Neuronal stem cell (in vitro differentiated cells): ENCODE measurements around the gene TMF1.

Experiments used
- DNase-seq: peaks from one replicate; pipeline ENCODE4 v3.0.0-alpha.2; 2013; ENCODE audit warnings: low spot score
- H2AFZ ChIP-seq: one replicate; pipeline ENCODE4 v1.6.1; 2013; ENCODE audit warnings: mild to moderate bottlenecking, low read length, inconsistent platforms
- H2AK5ac ChIP-seq: 2 replicates; pipeline ENCODE4 v1.6.1; 2013; ENCODE audit warnings: low read depth, mild to moderate bottlenecking, inconsistent platforms, low read length, moderate library complexity, mixed read lengths
- H2BK120ac ChIP-seq: 2 replicates; pipeline ENCODE4 v1.6.1; 2013; ENCODE audit warnings: low read depth, mild to moderate bottlenecking, inconsistent platforms, low read length, moderate library complexity, mixed read lengths
- H2BK12ac ChIP-seq: one replicate; pipeline ENCODE4 v1.6.1; 2013; ENCODE audit warnings: low read length, inconsistent platforms
- H2BK15ac ChIP-seq: 2 replicates; pipeline ENCODE4 v1.6.1; 2013; ENCODE audit warnings: mild to moderate bottlenecking, low read length, inconsistent platforms, mixed read lengths
- H2BK5ac ChIP-seq: one replicate; pipeline ENCODE4 v1.6.1; 2013; ENCODE audit warnings: inconsistent platforms, mild to moderate bottlenecking, low read length, moderate library complexity
- H3K14ac ChIP-seq: one replicate; pipeline ENCODE4 v1.6.1; 2013; ENCODE audit warnings: low read length, inconsistent platforms
- H3K18ac ChIP-seq: 2 replicates; pipeline ENCODE4 v1.6.1; 2013; ENCODE audit warnings: low read length, inconsistent platforms
- H3K23ac ChIP-seq: 2 replicates; pipeline ENCODE4 v1.6.1; 2013; ENCODE audit warnings: low read depth, mild to moderate bottlenecking, mixed read lengths, low read length, inconsistent platforms; ENCODE audit not compliant: poor library complexity
- H3K27ac ChIP-seq: replicated peaks from 3 replicates; pipeline ENCODE4 v1.5.1; 2013; ENCODE audit warnings: low read length, inconsistent platforms
- H3K27me3 ChIP-seq, 3 experiments: 2 replicates each; pipeline ENCODE4 v1.6.1; 2013; ENCODE audit warnings: low read length in 3 of 3, mild to moderate bottlenecking in 2 of 3, inconsistent platforms in 1 of 3, low read depth in 1 of 3, mixed read lengths in 1 of 3, moderate library complexity in 1 of 3; ENCODE audit not compliant: control insufficient read depth in 3 of 3, insufficient read depth in 3 of 3
- H3K36me3 ChIP-seq, 2 donors: replicated peaks in 1 of 2; 2 replicates each; pipeline ENCODE4 v1.6.1; 2013; ENCODE audit warnings: low read length in 2 of 2; ENCODE audit not compliant: control insufficient read depth in 2 of 2, insufficient read depth in 2 of 2
- H3K4ac ChIP-seq: 2 replicates; pipeline ENCODE4 v1.6.1; 2013; ENCODE audit warnings: inconsistent platforms, mild to moderate bottlenecking, low read length, moderate library complexity
- H3K4me1 ChIP-seq, 2 donors: 1 replicate in 1 of 2; 2 replicates in 1 of 2; pipeline ENCODE4 v1.6.1; 2013; ENCODE audit warnings: low read length in 2 of 2, low read depth in 1 of 2; ENCODE audit not compliant: control insufficient read depth in 2 of 2, insufficient read depth in 1 of 2
- H3K4me2 ChIP-seq: one replicate; pipeline ENCODE4 v1.6.1; 2013; ENCODE audit warnings: mild to moderate bottlenecking, low read length, inconsistent platforms; ENCODE audit not compliant: insufficient read depth, poor library complexity, severe bottlenecking
- H3K4me3 ChIP-seq, 2 donors: 2 replicates each; pipeline ENCODE4 v1.5.1; 2013; ENCODE audit warnings: low read length in 2 of 2, mild to moderate bottlenecking in 2 of 2, inconsistent platforms in 1 of 2, moderate library complexity in 1 of 2
- H3K79me1 ChIP-seq: one replicate; pipeline ENCODE4 v1.6.1; 2013; ENCODE audit warnings: low read depth, mild to moderate bottlenecking, inconsistent platforms, low read length, moderate library complexity
- H3K9ac ChIP-seq: one replicate; pipeline ENCODE4 v1.6.1; 2013; ENCODE audit warnings: mild to moderate bottlenecking, low read depth, low read length, inconsistent platforms; ENCODE audit not compliant: poor library complexity
- H3K9me3 ChIP-seq, 2 donors: replicated peaks in 1 of 2; 2 replicates each; pipeline versions ENCODE3 to v1.6.1; 2013; ENCODE audit warnings: low read length in 2 of 2, mild to moderate bottlenecking in 2 of 2, inconsistent platforms in 1 of 2, low read depth in 1 of 2, mixed read lengths in 1 of 2, moderate library complexity in 1 of 2; ENCODE audit not compliant: control insufficient read depth in 2 of 2, insufficient read depth in 1 of 2
- H4K8ac ChIP-seq: one replicate; pipeline ENCODE4 v1.6.1; 2013; ENCODE audit warnings: low read depth, mild to moderate bottlenecking, inconsistent platforms, low read length, moderate library complexity
- H4K91ac ChIP-seq: one replicate; pipeline ENCODE4 v1.6.1; 2013; ENCODE audit warnings: low read length, low read depth, mild to moderate bottlenecking, inconsistent platforms; ENCODE audit not compliant: poor library complexity
- WGBS, 2 donors: extraction: QIAGEN DNeasy Blood & Tissue Kit; methylation state at CpG; one replicate each; pipeline ENCODE4 v1.1.7; 2013; ENCODE audit warnings: missing lambda C conversion rate in 2 of 2, mixed read lengths in 1 of 2; ENCODE audit not compliant: insufficient read length in 2 of 2, insufficient replicate concordance in 1 of 2; ENCODE audit errors: extremely low coverage in 2 of 2; 5-methylcytosine and 5-hydroxymethylcytosine counted together

TMF1 gene

GRCh38 chr3:68986496-68987208 lies 65.5 kb downstream of the TMF1 start:
- H2AFZ ChIP-seq: no peak overlapping the region
- H3K18ac ChIP-seq: no peak overlapping the region
- no peak overlapping the region for H2AK5ac ChIP-seq
- no CpG with 5 or more reads among the region's 6 CpGs for WGBS, 2 donors
- H3K27ac ChIP-seq: no peak overlapping the region
- no peak for DNase-seq
- H3K4me1 ChIP-seq: no peaks in the 10 kb centered on the region
- no peak overlapping the region for H3K23ac ChIP-seq
- H3K9ac ChIP-seq: no peak overlapping the region
- H3K9me3 ChIP-seq: no peaks in the 10 kb centered on the region
- no peak overlapping the region for H2BK120ac ChIP-seq
- H3K27me3 ChIP-seq: no peaks in the 10 kb centered on the region
- H4K91ac ChIP-seq: no peak overlapping the region
- no peak overlapping the region for H3K4ac ChIP-seq
- no peak overlapping the region for H4K8ac ChIP-seq
- H3K79me1 ChIP-seq: no peaks in the 10 kb centered on the region
- no peak overlapping the region for H3K4me2 ChIP-seq
- no peak overlapping the region for H3K4me3 ChIP-seq
- no peak overlapping the region for H2BK12ac ChIP-seq
- H2BK5ac ChIP-seq: no peak overlapping the region
- peaks cover 0 to 2% of the 10 kb centered on the region in 2 donors for H3K36me3 ChIP-seq
- H2BK15ac ChIP-seq: no peak overlapping the region
- no peak overlapping the region for H3K14ac ChIP-seq

GRCh38 chr3:68985146-68985790 lies 66.9 kb downstream of the TMF1 start:
- H2BK15ac ChIP-seq: no peak overlapping the region
- no CpG with 5 or more reads among the region's 3 CpGs for WGBS, 2 donors
- H3K23ac ChIP-seq: no peak overlapping the region
- no peak overlapping the region for H2BK5ac ChIP-seq
- no peak overlapping the region for H2AFZ ChIP-seq
- no peak for DNase-seq
- H2BK12ac ChIP-seq: no peak overlapping the region
- H4K8ac ChIP-seq: no peak overlapping the region
- H3K18ac ChIP-seq: no peak overlapping the region
- H3K9me3 ChIP-seq: no peaks in the 10 kb centered on the region
- no peak overlapping the region for H2BK120ac ChIP-seq
- H3K27ac ChIP-seq: no peak overlapping the region
- no peaks in the 10 kb centered on the region for H3K4me1 ChIP-seq
- no peak overlapping the region for H3K4me3 ChIP-seq
- no peak overlapping the region for H3K4me2 ChIP-seq
- no peak overlapping the region for H4K91ac ChIP-seq
- no peak overlapping the region for H3K14ac ChIP-seq
- H3K36me3 ChIP-seq: peaks cover 0 to 2% of the 10 kb centered on the region in 2 donors
- no peaks in the 10 kb centered on the region for H3K79me1 ChIP-seq
- no peak overlapping the region for H3K4ac ChIP-seq
- no peak overlapping the region for H3K9ac ChIP-seq
- no peak overlapping the region for H2AK5ac ChIP-seq
- H3K27me3 ChIP-seq: no peaks in the 10 kb centered on the region

GRCh38 chr3:68984011-68984530 lies 68.1 kb downstream of the TMF1 start:
- WGBS, 2 donors: no CpG with 5 or more reads among the region's 5 CpGs

GRCh38 chr3:68977486-68978167 lies 74.5 kb downstream of the TMF1 start:
- H3K4me2 ChIP-seq: no peak overlapping the region
- H3K27ac ChIP-seq: peak overlapping the region; percentile 54
- no CpG with 5 or more reads among the region's 8 CpGs for WGBS, 2 donors
- no peaks in the 10 kb centered on the region for H3K9me3 ChIP-seq
- H4K91ac ChIP-seq: no peak overlapping the region
- no peak overlapping the region for H2BK5ac ChIP-seq
- no peak overlapping the region for H2BK120ac ChIP-seq
- no peak overlapping the region for H3K4me3 ChIP-seq
- H3K14ac ChIP-seq: no peak overlapping the region
- no peak overlapping the region for H3K18ac ChIP-seq
- H3K4me1 ChIP-seq: no peaks in the 10 kb centered on the region
- H3K36me3 ChIP-seq: no peaks in the 10 kb centered on the region
- H2BK15ac ChIP-seq: no peak overlapping the region
- no peak overlapping the region for H3K9ac ChIP-seq
- no peak overlapping the region for H2AFZ ChIP-seq
- no peak for DNase-seq
- no peaks in the 10 kb centered on the region for H3K27me3 ChIP-seq
- H2BK12ac ChIP-seq: no peak overlapping the region
- no peak overlapping the region for H3K4ac ChIP-seq
- no peak overlapping the region for H3K23ac ChIP-seq
- no peak overlapping the region for H4K8ac ChIP-seq
- H3K79me1 ChIP-seq: no peaks in the 10 kb centered on the region
- no peak overlapping the region for H2AK5ac ChIP-seq

More at GRCh38 chr3:68984011-68984530, 68.1 kb downstream of the TMF1 start:
- Histone ChIP-seq H3K23ac (no peak overlapping the region), H2BK120ac (no peak overlapping the region), H3K4me3 (no peak overlapping the region), H4K91ac (no peak overlapping the region), H4K8ac (no peak overlapping the region), H2AK5ac (no peak overlapping the region), H3K14ac (no peak overlapping the region), H3K9me3 (no peaks in the 10 kb centered on the region), H2BK15ac (no peak overlapping the region), H3K36me3 (peaks cover 0 to 2% of the 10 kb centered on the region in 2 donors), H3K79me1 (no peaks in the 10 kb centered on the region), H3K18ac (no peak overlapping the region), H3K4ac (no peak overlapping the region), H3K4me1 (no peaks in the 10 kb centered on the region), H3K9ac (no peak overlapping the region), H2AFZ (no peak overlapping the region), H2BK12ac (no peak overlapping the region), H3K27me3 (no peaks in the 10 kb centered on the region), H3K4me2 (no peak overlapping the region), H3K27ac (no peak overlapping the region), H2BK5ac (no peak overlapping the region)
- DNase-seq: no peak
